HG03378 (cell line): ENCODE measurements around the gene CCDC28B.

ENCODE experiments used
- ATAC-seq: cut with Tn5 transposase; IDR thresholded peaks from one replicate; pipeline ENCODE4 v1.9.1; 2021; ENCODE audit warnings: mild to moderate bottlenecking, moderate library complexity; ENCODE audit not compliant: unreplicated experiment

Gene CCDC28B

DNA sequence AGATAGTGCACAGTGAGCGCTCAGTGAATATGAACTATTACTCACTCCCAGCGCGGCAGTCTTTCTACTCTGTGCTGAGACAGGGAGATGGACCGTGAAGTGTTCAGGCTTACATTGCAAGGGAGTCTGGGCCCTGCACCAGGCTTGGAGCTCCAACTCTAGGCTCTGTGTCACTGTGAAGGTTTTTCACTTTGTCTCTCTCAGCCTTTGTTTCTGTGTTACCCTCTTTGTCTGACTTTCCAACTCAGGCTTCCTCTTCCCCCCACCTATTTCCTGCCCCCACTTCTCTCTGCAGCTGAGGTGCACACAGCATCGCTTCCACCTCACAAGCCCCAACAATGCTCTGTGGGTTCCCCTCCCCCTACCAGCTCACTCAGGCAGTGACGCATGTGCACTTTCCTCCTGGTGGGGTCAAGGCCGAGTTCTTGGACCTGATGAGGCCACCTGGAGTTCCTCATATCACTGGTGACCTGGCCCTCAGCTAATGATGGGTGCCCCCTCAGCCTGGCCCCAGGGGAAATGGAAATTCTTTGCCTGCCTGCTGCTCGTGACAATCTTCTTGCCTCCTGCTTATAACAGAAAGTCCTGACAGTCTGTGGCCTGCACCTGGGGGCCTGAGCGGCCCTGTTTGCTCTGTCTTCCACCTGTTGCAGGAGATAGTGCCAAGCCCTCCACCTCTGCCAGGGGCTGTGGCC is 49.6 kb downstream of the CCDC28B start:
- peak; percentile 50 for ATAC-seq

DNA sequence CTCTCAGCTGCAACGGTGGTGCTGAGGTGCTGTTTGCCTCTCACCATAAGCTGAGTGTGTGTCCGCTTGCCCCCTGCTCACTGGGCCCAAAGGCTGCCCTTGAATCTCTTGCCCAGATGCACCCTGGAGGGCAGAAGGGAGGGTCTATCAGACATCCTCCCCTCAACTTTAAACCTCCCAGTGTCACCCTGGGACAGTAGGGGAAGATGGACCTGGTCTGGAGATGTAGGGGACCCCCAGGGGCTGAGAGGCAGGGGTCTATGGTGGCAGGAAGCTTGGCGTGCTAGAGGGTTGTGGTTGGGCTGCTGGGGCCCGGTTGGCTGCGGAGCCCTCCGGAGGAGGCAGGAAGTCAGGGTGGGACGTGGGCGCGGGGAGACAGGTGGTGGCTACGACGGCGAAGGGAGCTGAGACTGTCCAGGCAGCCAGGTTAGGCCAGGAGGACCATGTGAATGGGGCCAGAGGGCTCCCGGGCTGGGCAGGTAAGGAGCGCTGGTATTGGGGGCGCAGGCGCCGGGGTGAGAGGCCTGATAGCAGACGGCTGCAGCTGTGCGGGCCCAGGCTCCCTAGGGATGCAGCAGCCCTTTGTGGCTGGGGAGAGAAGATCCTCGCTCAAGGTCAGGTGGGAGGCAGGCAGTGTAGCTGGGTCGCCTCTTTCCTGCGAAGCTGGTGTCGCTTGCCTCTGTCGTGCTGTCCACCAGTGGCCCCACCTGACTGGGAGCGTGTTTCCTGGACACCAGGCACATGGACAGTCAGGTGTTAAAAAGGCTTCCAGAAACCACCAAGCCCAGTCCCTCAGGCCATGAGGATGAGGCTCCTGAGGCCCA is 50.7 kb downstream of the CCDC28B start, which contains the start of gene LCK:
Gene LCK (plus strand): TSS at position 373 of the 824 bp plus-strand sequence. CDS start 23,065 bp downstream, outside the sequence.
- no peak for ATAC-seq
